ENCODE results near the gene GAPDHS. TPM values are rescaled to one million over a fixed set of nuclear protein-coding genes. Genes with fewer than 3 reads are reported as not detected.

Gene GAPDHS
- total and polyA plus RNA-seq, 2 donors from 2014 or later, result not detected

GRCh38 chr19:35510626-35510964 lies 22.7 kb upstream of the GAPDHS start:
- peak overlapping the region in 1 of 3 donors; percentile 69 for H3K4me3 ChIP-seq (ENCODE audit: low read length in 3 of 3)
- DNase-seq (no peak), FAIRE-seq (no peak)
- TF ChIP-seq CTCF (IDR thresholded peaks at IDR 0.05; ENCODE audit: borderline replicate concordance, extremely low read depth, insufficient read depth), result no peak
- H3K36me3 ChIP-seq (ENCODE audit: control insufficient read depth in 2 of 3, insufficient read depth in 3 of 3, low read length in 3 of 3), result no peaks in the 10 kb centered on the region
- peaks cover 0 to 7% (median 0%) of the 10 kb centered on the region in 3 donors for H3K4me1 ChIP-seq (ENCODE audit: control insufficient read depth in 2 of 3, insufficient read depth in 2 of 3, low read depth in 1 of 3, low read length in 3 of 3)
- no peak overlapping the region for H3K9ac ChIP-seq (ENCODE audit: low read length in 3 of 3)
- H3K9me3 ChIP-seq (ENCODE audit: control insufficient read depth in 2 of 3, insufficient read depth in 1 of 3, low read length in 3 of 3), result no peaks in the 10 kb centered on the region
- H3K27me3 ChIP-seq (ENCODE audit: control insufficient read depth, insufficient read depth, low read length), result no peaks in the 10 kb centered on the region
- H3K27ac ChIP-seq (ENCODE audit: low read depth in 2 of 2, low read length in 2 of 2), result peak overlapping the region in 1 of 2 donors; percentile 22
- intact Hi-C loops (cut with DNase I), result no loop called here

- TF ChIP-seq CTCF (IDR thresholded peaks at IDR 0.05; ENCODE audit: borderline replicate concordance, extremely low read depth, insufficient read depth), result no peak
These were observed 21.9 kb upstream of the GAPDHS start for GRCh38 chr19:35511337-35511736.

DNA sequence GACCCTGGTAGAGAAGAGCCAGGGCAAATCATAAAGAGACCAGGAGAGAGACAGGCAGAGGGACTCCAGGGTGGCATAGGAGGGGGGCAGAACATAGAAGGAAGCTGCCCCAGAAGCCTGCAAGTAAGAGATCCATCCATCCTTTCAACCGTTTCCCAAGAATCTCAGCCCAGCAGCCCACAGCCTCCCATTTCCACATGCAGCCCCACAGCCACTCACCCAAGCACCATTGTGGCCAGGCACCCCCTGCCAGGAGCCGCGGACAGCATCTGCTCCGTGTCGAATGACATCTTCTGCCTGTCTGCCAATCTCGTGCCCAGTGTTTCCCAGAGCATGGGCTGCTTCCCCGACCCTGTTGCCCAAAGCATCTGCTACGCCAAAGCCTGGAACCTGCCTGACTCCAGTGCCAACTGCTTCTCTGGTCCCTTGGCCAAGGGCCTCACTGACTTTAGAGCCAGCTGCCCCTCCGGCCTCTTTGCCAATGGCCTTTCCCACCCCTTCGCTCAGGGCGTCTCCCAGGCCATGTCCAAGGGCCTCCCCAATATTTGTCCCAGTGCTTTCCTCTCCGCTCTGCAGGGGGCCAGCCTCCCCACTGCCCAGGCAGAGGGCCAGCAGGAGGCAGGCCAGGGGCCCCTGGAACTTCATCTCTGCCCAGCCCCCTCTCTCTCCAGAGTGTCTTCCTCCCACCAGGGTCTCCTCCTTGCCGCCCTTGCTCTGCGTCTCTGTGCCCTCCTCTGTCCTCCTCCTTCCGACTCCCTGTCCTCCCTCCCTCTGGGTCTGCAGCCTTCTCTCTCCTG lies 20.2 kb upstream of the GAPDHS start:
- H3K9ac ChIP-seq (ENCODE audit: low read length in 3 of 3), result no peak overlapping the region
- H3K27me3 ChIP-seq (ENCODE audit: control insufficient read depth, insufficient read depth, low read length), result no peaks in the 10 kb centered on the region
- H3K36me3 ChIP-seq (ENCODE audit: control insufficient read depth in 2 of 3, insufficient read depth in 3 of 3, low read length in 3 of 3), result no peaks in the 10 kb centered on the region
- no peak overlapping the region for H3K27ac ChIP-seq (ENCODE audit: low read depth in 2 of 2, low read length in 2 of 2)
- H3K4me1 ChIP-seq (ENCODE audit: control insufficient read depth in 2 of 3, insufficient read depth in 2 of 3, low read depth in 1 of 3, low read length in 3 of 3), result peaks cover 0 to 7% (median 0%) of the 10 kb centered on the region in 3 donors
- no peak for FAIRE-seq
- H3K9me3 ChIP-seq (ENCODE audit: control insufficient read depth in 2 of 3, insufficient read depth in 1 of 3, low read length in 3 of 3), result no peaks in the 10 kb centered on the region
- TF ChIP-seq CTCF (IDR thresholded peaks at IDR 0.05; ENCODE audit: borderline replicate concordance, extremely low read depth, insufficient read depth), result no peak
- H3K4me3 ChIP-seq (ENCODE audit: low read length in 3 of 3), result no peak overlapping the region
- intact Hi-C loops (cut with DNase I), result no loop called here
- DNase-seq, result no peak

More at GRCh38 chr19:35511337-35511736, 21.9 kb upstream of the GAPDHS start:
- FAIRE-seq, result no peak
- Histone ChIP-seq H3K4me3 (ENCODE audit: low read length in 3 of 3) (no peak overlapping the region), H3K9me3 (ENCODE audit: control insufficient read depth in 2 of 3, insufficient read depth in 1 of 3, low read length in 3 of 3) (no peaks in the 10 kb centered on the region), H3K4me1 (ENCODE audit: control insufficient read depth in 2 of 3, insufficient read depth in 2 of 3, low read depth in 1 of 3, low read length in 3 of 3) (peaks cover 0 to 7% (median 0%) of the 10 kb centered on the region in 3 donors), H3K36me3 (ENCODE audit: control insufficient read depth in 2 of 3, insufficient read depth in 3 of 3, low read length in 3 of 3) (no peaks in the 10 kb centered on the region), H3K27ac (ENCODE audit: low read depth in 2 of 2, low read length in 2 of 2) (no peak overlapping the region), H3K9ac (ENCODE audit: low read length in 3 of 3) (no peak overlapping the region), H3K27me3 (ENCODE audit: control insufficient read depth, insufficient read depth, low read length) (no peaks in the 10 kb centered on the region)
- intact Hi-C loops (cut with DNase I), result no loop called here
- DNase-seq, result no peak

Measured in kidney (tissue), 14 donors.